GM21619 (cell line): ENCODE results near the gene FOXD1.
A peak's percentile ranks its signal among the peaks of the same experiment; 100 is the strongest.
"Not testable (repeated sequence)": the region's sequence is repeated elsewhere in the genome, so short reads cannot be mapped to it uniquely, and the experiment has no call there.

Experiments
- ATAC-seq: cut with Tn5 transposase; IDR thresholded peaks from one replicate; pipeline ENCODE4 v1.9.1; 2021; ENCODE audit not compliant: unreplicated experiment

Gene FOXD1

DNA sequence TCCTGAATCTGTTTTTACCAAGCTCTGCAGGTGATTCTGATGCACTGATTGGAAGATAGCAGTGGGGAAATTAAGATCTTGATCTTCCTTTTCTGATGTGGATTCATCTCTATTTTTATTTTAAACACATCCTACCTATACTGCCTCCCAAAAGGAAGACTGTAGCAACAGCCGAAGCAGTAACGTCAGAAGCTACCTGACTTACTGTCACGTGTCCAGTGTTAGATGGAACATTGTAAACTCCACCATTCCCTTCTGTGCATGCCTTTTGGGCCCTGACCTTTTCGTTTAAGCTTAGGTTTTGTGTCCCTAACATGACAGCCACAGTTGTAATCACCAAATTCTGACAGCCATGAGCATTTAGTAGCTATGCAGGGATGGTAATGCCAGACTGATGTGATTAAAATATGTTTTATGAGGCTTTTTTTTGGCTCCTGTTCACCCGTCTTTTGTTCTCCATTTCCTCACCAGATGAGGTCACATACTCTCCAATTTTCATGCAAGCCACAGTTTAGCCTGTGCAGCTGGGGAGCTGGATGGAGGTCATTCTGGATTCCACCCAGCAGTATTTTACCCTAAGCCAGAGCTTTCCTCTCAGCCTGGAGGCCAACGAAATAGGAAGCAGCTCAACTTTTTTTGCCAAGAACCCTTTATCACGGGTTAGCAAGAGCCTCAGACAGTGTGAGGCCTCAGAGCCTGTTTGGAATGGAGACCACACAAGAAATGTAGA lies 15.6 kb upstream of the FOXD1 start:
- ATAC-seq, result no peak

DNA sequence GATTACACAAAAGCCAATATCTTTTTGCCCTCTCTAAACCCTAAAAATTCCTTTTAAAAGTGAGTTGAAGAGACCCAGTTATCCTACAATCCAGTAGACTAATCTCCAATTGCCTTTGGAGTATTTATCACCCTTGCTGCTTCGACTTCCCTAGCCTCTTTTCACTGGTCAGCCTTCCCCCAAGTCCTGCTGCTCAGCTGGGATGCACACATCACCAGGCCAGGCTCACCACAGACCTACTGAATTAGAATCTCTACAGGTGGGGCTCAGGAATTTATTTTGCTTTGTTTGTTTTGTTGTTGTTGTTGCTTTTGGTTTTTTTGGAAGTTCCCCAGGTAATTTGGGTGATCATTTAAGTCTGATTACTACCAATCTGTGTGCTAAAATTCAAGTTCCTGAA lies 11.6 kb upstream of the FOXD1 start:
- ATAC-seq, result no peak

DNA sequence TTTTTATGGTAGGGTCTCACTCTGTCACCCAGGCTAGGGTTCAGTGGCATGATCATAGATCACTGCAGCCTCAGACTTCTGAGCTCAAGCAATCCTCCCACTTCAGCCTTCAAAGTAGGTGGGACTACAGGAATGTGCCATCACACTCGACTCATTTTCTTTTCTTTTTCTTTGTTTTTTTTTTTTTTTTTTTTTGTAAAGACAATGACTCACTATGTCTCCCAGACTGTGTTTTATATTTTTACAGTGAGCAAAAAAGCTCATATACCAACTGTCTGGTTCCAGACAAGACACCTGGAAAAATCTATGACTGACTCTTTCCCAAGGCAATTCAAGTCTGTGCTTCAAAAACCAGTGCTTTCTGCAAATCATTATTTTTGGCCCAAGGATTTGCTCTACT lies 10.8 kb upstream of the FOXD1 start:
- no peak for ATAC-seq

DNA sequence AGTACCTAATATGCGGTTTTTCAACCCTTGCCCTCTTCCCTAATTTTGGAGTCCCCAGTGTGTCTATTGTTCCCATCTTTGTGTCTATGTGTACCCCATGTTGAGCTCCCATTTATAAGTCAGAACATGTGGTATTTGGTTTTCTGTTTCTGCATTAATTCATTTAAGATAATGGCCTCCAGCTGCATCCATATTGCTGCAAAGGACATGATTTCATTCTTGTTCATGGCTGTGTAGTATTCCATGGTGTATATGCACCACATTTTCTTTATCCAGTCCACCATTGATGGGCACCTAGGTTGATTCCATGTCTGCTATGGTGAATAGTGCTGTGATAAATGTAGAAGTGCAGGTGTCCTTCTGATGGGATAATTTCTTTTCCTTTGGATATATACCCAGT lies 7.9 kb upstream of the FOXD1 start:
- ATAC-seq, result not testable (repeated sequence)

DNA sequence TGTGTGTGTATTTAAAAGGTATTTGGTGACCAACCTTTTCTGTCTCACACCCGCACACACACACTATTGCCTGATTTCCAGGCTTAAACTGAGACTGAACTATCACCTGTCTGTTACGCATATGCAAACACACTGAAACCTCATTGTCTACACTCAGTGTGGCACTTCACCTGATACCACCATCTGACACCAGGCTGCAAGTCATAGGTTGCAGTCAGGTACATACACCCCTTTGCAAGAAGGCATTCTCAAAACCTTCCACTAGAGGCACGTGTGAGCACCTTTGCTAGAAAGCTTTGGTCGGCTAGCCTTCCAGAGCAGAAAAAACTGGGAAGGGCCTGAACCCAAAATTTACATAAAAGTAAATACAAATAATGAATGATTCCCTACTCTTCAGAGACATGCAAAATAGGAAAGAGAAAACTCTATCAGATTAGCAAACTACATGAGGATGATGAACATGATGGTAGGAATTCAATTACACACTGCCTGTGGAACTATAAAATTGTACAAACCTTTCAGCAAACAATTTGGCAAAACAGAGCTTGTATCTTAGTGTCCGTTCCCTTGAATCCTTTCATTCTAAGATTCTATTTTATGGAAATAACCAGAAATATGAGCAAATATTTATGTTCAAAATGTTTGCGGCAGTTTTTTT lies 5.9 kb upstream of the FOXD1 start:
- ATAC-seq, result peak; percentile 62

DNA sequence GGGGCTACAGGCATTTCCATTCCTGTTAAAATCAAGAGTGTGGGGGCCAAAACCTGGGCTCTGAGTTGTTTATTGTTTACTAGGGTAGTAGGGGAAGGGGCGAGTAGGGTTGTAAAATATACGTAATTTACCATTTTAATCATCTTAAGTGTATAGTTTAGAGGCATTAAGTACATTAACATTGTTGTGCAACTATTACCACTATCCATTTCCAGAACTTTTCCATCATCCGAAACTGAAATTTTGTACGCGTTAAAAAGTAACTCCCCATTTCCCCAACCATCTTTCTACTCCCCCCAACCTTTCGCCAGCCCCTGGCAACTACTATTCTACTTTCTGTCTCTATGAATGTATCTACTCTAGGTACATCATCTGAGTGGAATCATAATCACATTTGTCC lies 3.6 kb upstream of the FOXD1 start:
- ATAC-seq, result no peak

DNA sequence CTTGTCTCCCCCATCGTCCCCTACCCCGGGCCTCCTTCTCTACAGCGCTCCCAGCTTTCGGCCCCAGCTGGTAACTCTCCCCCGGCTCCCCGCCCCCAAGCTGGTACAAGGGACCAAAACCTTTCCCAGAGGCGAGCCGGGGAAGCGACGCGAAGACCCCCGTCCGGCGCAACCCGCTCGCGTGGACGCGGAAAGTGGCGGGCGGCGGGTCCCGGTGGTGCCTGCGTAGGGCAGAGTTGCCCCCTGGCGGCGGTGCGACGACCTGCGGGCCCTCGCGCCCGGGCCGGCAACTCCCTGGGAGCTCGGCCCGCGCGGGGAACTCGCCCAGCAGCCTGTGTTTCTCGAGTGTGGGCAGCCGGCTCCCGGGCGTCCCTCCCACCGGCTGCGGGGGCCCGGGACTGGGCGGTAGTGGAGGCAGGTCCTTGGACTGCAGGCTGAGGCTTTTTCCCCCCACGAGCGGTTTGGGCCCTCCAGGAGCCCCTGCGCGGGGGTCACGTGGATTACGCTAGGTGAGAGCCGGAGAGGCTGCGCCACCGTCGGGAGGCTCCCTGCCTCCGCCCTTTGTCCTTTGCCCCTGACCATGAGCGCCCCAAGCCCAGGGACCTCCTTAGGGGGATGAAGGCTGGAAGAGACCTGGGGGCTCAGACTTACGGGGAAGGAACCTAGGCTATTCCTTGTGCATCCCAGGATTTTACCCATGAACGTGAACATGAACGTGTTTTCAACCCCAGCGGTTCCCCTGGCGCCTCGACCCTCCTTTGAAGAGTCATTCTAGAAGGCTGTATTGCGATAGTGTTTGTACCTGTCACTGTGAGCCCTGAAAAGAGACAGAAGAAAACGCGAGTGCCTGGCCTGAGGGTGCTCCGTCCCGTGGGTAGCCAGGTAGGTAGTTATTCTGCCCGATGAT lies 2.9 kb upstream of the FOXD1 start:
- no peak for ATAC-seq

DNA sequence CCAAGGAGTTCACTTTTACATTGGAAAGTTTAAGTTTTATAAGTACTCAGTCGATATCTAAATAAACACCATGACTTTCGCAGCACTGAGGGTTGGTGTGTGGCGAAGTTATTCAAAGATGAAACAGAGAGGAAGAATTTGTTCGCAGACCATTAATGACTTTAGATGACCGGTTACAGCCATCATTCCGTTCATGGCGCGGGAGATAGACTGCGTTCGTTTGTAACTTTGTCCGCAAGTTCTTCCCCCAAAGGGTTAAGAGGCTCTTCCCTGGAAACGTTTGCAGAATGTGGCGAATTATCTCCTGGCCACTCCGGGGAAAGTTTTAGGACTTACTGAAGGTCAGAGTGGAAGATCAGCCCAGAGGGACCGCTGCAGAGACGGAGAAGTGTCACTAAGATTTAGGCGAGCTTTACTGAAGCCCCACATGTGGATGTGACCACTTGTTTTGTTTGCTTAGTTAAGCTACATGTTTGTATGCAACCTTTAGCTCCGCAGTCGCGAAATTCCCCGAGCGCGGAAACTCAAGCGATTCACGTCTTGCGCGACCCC lies 2.2 kb upstream of the FOXD1 start:
- no peak for ATAC-seq

DNA sequence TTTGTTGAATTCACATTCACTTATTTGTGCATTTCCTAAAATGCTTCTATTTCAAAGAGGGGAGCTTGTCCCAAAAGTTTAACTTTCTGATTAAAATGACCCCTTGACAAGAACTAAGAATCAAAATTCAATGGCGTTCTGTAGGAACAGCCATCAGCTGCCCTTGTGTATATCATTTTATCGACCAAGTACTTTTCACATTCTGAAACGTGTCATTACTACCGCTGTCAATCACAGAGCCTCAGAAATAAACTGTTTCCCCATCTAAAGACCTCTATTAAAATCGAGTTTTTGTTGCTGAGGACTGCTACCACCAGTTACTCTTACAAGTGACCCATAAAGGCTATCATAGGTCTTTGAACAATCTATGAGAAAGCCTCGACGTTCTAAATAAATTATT lies 1.6 kb upstream of the FOXD1 start:
- ATAC-seq, result no peak

DNA sequence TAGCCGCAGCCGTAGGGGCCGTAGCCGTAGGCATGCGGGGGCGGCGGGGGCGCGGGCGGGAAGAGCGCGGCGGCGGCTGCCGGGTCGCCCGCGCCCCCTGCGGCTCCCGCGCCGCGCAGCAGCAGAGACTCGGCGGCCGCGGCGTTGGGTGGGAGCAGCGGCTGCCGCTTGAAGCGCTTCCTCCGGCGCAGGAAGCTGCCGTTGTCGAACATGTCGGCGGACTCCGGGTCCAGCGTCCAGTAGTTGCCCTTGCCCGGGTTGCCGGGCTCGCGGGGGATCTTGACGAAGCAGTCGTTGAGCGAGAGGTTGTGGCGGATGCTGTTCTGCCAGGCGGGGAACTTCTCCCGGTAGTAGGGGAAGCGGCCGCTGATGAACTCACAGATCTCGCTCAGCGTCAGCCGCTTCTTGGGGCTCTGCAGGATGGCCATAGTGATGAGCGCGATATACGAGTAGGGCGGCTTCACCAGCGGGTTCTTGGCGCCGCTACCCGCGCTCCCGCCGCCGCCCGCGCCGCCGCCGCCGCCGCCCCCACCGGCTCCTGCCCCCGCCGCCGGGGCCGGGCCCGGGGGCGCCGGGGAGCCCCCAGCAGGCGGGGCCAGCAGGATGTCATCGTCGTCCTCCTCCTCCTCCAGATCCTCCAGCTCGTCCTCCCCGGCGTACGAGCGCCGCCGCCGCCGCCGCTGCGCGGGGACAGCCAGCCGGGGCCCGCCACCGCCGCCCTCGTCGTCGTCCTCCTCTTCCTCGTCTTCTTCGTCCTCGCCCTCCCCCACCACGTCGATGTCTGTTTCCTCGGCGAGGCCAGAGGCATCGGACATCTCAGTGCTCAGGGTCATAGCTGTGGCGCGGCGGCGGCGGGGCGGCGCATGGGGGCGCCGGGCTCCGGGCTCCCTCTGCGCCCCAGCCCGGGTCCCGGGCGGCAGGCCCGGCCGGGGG lies 781 bp downstream of the FOXD1 start:
- ATAC-seq, result peak; percentile 34

DNA sequence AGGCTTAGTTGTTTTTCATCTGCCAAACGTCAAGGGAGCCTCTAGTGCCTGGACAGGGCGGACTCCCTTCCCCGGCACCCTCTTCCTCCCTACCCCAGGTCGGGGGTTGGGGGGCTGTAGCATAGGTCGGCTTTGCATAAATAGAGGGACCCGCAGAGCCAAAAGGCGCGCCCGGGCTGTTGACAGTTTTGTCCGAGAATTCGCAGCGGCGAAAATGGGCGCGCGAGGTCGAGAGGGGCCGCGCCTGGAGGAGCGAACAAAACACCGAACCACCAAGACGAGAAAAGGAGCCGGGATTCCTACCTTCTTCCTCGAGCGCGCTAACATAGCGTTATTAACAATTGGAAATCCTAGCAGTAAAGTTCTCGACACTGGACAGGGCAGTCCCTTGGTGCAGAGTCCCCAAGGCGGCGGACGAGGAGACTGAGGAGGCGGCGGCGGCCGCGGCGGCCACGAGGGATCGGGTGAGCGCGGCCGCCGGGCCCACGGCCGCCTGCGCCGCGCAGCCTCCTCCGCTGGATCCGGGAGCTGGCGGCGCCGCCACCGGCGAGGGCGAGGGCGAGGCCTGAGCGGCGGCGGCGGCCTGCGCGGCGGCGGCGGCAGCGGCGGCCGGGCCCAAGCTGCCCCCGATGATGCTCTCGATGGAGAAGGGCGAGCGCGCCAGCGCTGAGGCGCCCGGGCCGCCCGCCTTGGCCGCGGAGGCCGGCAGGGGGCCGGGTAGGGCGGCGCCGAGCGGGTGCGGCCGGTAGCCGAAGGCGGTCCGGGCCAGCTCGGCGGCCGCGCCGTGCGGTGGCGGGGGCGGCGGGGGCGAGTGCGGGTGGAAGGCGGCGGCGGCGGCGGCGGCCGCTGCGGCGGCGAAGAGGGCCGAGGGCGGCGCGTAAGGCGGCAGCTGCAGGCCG lies 1.7 kb downstream of the FOXD1 start:
- ATAC-seq, result peak; percentile 20

DNA sequence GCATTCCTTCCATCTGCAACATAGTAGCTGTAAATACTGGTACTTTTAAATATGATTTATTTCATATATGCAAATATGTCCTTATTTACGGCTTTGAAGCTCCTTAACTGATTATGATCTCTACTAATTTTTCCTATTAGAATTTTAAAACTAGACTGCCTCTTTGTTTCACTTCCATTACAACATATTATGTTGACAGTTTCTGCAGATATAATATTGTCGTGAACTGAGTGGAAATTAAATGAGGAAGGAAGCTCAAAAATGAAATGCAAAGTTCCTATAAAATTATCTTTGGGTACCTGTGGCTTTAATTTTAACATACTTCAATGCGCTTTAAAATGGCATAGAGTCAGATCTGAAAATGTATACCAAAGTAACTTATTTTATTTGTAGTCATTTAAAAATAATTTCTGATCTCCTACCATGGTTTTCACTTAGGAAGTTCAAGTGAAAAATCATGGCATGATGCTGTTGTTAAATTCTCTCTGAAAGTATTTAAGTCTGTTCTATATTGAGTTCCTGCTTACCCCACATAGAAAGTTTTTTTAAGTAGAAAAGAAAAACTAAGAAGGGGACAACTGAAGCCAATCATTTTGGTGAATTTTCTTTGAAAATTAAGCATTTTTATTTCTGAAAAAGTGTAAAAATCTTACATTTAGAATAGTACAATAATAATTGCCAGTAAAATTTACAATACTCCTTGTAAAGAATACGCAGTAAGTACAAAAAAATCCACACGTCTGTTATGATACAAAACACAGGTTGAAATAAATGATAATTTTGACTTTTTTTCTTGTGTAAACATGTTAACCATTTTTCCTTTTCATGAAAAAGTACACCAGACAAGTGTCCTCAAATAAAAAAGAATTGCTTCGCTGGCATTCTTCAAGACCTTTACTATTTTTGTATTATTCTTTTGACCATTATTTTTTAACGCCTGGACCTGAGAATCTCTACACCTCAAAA lies 2.6 kb downstream of the FOXD1 start:
- no peak for ATAC-seq

DNA sequence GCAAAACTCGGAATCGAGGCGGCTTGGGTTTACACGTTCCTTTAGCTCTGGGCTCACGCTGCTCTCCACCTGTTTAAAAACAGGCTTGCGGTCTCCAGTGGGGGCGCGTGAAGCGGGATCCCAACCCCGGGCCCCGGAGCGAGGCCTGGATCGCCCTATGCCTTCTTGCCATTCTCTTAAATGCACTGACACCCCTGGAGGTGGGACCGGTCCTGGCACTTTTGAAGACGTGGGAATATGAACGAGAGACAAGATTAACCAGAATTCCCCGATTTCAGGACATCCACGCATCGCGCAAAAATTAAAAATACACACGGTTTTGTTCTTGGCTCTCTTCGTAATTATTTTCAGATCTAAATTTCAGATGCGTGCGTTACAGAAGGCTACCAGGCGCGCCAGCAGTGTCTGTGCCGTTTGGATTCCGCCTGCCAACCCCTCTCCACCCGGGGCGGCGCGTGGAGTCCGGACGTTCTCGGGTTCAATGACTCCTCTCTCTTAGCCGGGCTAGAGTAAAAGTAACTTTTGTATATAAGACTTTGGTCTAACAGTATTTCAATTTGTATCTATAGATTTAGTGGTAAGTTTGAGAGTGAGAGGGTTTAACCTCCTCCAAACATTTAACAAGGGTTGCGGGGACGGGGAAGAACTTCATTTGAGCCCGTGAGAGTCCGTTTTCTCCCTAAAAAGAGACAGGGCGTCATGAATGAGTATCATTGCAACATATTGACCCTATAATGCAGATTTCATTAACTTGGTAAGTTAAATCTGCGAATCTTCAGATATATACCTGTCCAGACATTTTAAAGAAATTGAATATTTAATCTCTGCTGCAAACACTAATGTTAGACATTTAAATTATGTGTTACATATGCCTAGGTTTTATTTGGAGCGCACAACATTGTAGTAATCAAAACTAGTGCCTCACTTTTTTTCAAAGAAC lies 3.8 kb downstream of the FOXD1 start:
- no peak for ATAC-seq

DNA sequence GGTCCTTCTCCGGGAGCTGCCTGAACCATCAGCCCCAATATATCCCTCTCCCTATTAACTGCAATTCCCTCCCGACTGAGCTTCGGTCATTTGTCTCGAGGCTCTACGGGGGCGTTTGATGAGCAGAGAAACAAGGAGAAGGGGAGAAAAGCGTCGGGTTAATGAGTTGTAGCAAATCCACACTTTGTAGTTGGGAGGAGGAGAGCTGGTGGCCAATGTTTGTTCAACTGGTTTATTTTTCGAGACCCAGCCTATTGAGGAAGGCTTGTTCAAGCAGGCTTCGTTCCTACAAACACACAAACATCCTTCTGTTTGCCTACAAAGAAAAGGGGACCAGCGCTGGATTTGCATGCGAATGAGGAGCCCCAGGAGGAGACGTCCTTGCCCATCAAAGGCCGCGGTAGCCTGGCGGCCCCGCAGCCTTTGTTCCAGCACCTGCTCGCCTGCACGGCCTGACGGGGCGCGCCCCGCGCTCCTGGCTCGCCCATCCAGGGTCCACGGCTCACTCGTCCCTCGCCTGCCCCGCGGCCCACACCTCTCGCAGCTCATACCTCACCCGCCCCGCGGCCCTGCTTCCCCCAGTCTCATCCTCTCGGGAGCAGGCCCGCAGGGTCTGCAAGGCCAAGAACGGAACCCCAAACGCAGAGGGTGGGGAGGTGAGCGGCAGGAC lies 4.6 kb downstream of the FOXD1 start:
- ATAC-seq, result no peak

DNA sequence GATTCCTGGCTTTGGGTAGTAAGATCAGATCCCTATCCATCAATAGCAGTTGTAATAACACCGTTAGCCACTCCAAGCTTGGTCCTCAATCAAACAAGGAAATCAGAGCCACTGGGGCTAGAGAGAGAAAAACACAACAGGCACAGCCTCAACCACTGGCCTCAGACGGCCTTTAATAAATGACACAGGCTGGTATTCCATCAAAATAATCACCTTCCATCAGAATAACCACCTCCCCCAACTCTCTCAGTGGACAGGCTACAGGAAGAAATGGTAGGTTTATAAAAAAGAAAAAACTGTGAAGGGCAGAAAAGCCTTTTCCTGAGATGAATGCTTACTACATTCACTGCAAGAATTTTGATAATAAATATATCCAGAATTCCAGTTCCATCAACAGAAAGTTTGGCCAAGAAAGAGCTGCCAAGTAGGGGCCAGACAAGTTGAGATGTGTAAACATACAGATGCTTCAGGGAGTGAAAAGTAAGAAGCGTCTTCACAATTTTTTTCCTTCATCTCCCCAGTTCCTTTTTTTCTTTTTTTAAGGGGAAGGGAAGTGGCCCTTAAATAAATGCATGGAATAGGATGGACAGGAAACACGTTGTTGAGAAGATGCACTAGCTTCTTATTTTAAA lies 5.5 kb downstream of the FOXD1 start:
- ATAC-seq, result no peak

DNA sequence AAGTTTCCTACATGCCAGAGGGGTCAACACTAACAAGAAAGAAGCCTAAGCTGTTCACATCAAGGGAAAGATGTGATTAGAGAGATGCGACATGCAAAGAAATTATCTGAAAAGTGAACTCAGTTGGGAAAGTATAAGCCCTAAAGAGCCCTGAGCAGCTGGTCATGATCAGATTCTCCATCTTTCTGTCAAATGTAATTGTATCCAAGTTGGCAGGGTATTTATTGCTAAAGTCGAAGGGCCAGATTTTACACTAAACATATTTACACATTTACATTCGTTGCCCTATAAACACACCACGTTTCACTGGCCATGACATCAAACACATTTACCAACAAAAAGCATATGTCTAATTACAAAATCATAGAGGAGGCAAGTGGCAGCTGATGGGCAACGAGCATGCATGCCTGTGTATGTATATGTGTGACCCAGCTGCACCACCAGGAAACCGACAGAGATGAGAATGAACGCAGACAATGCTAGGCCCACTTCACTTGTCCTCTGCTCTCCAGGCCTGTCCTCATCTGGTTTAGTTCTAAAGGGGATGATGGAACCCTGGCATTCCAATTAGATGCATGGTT lies 6.3 kb downstream of the FOXD1 start:
- ATAC-seq, result no peak
